NCI-H345 treated with DMSO at 0.1 percent for 48 hours (cell line): ENCODE results near the gene DCAF5.
"Not testable (repeated sequence)": the region's sequence is repeated elsewhere in the genome, so short reads cannot be mapped to it uniquely, and the experiment has no call there.

ENCODE experiments used
- DNase-seq: peaks from one replicate; lab custom pipeline; 2025; ENCODE audit not compliant: unreplicated experiment; lab: John Stamatoyannopoulos, UW

The DCAF5 gene

GRCh38 chr14:69044296-69044695 is 108.6 kb downstream of the DCAF5 start:
- no peak for DNase-seq

- no peak for DNase-seq
These were observed 109.2 kb downstream of the DCAF5 start for GRCh38 chr14:69043596-69044260.

- DNase-seq, result no peak
These were observed 110.0 kb downstream of the DCAF5 start for GRCh38 chr14:69042787-69043444.

GRCh38 chr14:69042299-69042698 is 110.6 kb downstream of the DCAF5 start:
- no peak for DNase-seq

- no peak for DNase-seq
These were observed 111.1 kb downstream of the DCAF5 start for GRCh38 chr14:69041783-69042182.

GRCh38 chr14:69040353-69040752 is 112.6 kb downstream of the DCAF5 start:
- no peak for DNase-seq

- DNase-seq, result no peak
These were observed 113.7 kb downstream of the DCAF5 start for GRCh38 chr14:69039288-69039628.

GRCh38 chr14:69038455-69039287 is 114.2 kb downstream of the DCAF5 start:
- no peak for DNase-seq

GRCh38 chr14:69037790-69038454 is 115.0 kb downstream of the DCAF5 start:
- no peak for DNase-seq

- no peak for DNase-seq
These were observed 116.0 kb downstream of the DCAF5 start for GRCh38 chr14:69036757-69037506.

- no peak for DNase-seq
These were observed 118.2 kb downstream of the DCAF5 start for GRCh38 chr14:69034612-69035262.

GRCh38 chr14:69027242-69027913 is 125.5 kb downstream of the DCAF5 start:
- DNase-seq, result no peak

GRCh38 chr14:69023035-69023434 is 129.9 kb downstream of the DCAF5 start:
- no peak for DNase-seq

- not testable (repeated sequence) for DNase-seq
These were observed 130.8 kb downstream of the DCAF5 start for GRCh38 chr14:69022093-69022492.

GRCh38 chr14:69017706-69018105 is 135.2 kb downstream of the DCAF5 start:
- DNase-seq, result no peak

GRCh38 chr14:69014829-69015259 is 138.1 kb downstream of the DCAF5 start:
- DNase-seq, result no peak

GRCh38 chr14:69013943-69014782 is 138.8 kb downstream of the DCAF5 start:
- DNase-seq, result no peak

- DNase-seq, result no peak
These were observed 140.5 kb downstream of the DCAF5 start for GRCh38 chr14:69012256-69012953.
